Ishikawa (cell line): Measurements from ENCODE around the gene DUXA.

Experiments
- CEBPB ChIP-seq: IDR thresholded peaks from 2 replicates; pipeline ENCODE4 v1.6.1; 2012
- CREB1 ChIP-seq: IDR thresholded peaks from 2 replicates; pipeline ENCODE4 v1.6.1; 2012; ENCODE audit warnings: low read depth
- EGR1 ChIP-seq: IDR thresholded peaks from 2 replicates; pipeline ENCODE4 v1.6.1; 2012
- EP300 ChIP-seq: IDR thresholded peaks from 2 replicates; pipeline ENCODE4 v1.6.1; 2012; ENCODE audit warnings: borderline replicate concordance
- FOXM1 ChIP-seq: IDR thresholded peaks from 2 replicates; pipeline ENCODE4 v1.6.1; 2012; ENCODE audit warnings: low read depth, borderline replicate concordance
- MAX ChIP-seq: IDR thresholded peaks from 2 replicates; pipeline ENCODE4 v1.6.1; 2012
- NFIC ChIP-seq: IDR thresholded peaks from 2 replicates; pipeline ENCODE4 v1.6.1; 2012
- RAD21 ChIP-seq: IDR thresholded peaks from 2 replicates; pipeline ENCODE4 v1.6.1; 2012; ENCODE audit warnings: low read depth
- REST ChIP-seq: IDR thresholded peaks from 2 replicates; pipeline ENCODE4 v1.6.1; 2012; ENCODE audit warnings: low read depth, mild to moderate bottlenecking
- TAF1 ChIP-seq: IDR thresholded peaks from 2 replicates; pipeline ENCODE4 v1.6.1; 2012; ENCODE audit warnings: low read depth, mild to moderate bottlenecking
- TCF12 ChIP-seq: IDR thresholded peaks from 2 replicates; pipeline ENCODE4 v1.6.1; 2012; ENCODE audit warnings: low read depth
- TEAD4 ChIP-seq: IDR thresholded peaks from 2 replicates; pipeline ENCODE4 v1.6.1; 2012
- USF1 ChIP-seq: IDR thresholded peaks from 2 replicates; pipeline ENCODE4 v1.6.1; 2012
- YY1 ChIP-seq: IDR thresholded peaks from 2 replicates; pipeline ENCODE4 v1.6.1; 2012; ENCODE audit warnings: low read depth
- ZBTB7A ChIP-seq: IDR thresholded peaks from 2 replicates; pipeline ENCODE4 v1.6.1; 2012; ENCODE audit warnings: low read depth

Gene DUXA

DNA sequence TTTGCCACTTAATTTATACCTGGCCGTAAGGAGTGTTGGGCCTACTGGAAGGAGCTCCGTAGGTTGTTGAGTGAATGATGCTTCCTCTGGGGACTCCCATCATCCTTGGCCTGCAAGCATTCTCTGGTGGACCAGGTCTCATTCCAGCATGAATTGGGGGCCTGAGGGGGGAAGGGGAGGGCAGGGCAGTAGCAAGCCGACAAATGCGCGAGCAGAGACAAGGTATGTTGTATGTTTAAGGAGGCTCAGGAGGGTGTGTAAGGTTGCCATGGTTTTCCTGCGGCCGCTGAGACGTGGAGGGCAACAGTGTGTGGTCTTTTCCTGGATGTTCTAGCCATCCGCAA, 24.8 kb upstream of the DUXA start:
- TF ChIP-seq TCF12: no peak
- no peak for TF ChIP-seq EP300
- no peak for TF ChIP-seq CREB1
- no peak for TF ChIP-seq NFIC
- TF ChIP-seq MAX: no peak
- TF ChIP-seq ZBTB7A: no peak
- TF ChIP-seq EGR1: no peak
- TF ChIP-seq FOXM1: no peak
- no peak for TF ChIP-seq YY1
- TF ChIP-seq USF1: no peak
- no peak for TF ChIP-seq TAF1
- TF ChIP-seq RAD21: no peak
- no peak for TF ChIP-seq CEBPB
- no peak for TF ChIP-seq TEAD4

- TF ChIP-seq YY1 (peak; percentile 92), NFIC (peak; percentile 64; the same call in 1 of the 2 replicates), EP300 (no peak), TAF1 (peak; percentile 74), CEBPB (no peak), RAD21 (no peak), ZBTB7A (0 out of 2 replicates have a peak, but pooled peaks have one; percentile 54), TEAD4 (no peak), CREB1 (no peak), USF1 (no peak), MAX (peak; percentile 71), EGR1 (peak; percentile 10; the same call in 1 of the 2 replicates), TCF12 (no peak), REST (no peak), FOXM1 (no peak)
These were observed 24.1 kb upstream of the DUXA start, which contains the start of gene ZNF264 for GRCh38 chr19:57191141-57192076. Gene ZNF264 (plus strand): TSS chr19:57191500. CDS start chr19:57191914, 414 bp downstream.

GRCh38 chr19:57190301-57190700, 23.0 kb upstream of the DUXA start:
- TF ChIP-seq RAD21 (no peak), FOXM1 (no peak), EGR1 (no peak), EP300 (no peak), TCF12 (no peak), REST (no peak), NFIC (no peak), TAF1 (no peak), CEBPB (no peak)

DNA sequence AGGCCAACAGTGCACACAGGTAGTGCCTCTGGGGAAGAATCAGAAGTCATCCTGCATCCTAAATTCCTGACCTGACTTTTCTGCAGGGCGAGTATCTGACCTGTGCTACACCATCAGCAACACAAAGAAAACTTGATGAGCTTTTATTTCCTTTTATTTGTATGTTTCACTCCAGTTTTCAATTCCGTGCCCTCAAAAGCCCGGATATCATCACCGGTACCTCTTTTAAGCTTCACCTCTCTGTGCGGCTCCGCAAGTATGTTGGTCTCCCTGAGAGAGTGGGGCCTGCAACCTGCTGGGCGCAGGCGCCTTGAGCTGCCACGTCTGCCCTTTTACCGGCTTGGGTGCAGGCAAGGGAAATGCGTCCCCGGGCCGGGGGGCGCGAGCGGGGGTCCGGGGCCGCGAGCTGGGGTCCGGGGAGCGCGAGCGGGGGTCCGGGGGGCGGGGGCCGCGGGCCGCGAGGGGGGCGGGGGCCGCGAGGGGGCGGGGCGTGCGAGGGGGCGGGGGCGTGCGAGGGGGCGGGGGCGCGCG, 4.3 kb upstream of the DUXA start:
- peak; percentile 39; the same call in 1 of the 2 replicates for TF ChIP-seq ZBTB7A
- TF ChIP-seq YY1: no peak

DNA sequence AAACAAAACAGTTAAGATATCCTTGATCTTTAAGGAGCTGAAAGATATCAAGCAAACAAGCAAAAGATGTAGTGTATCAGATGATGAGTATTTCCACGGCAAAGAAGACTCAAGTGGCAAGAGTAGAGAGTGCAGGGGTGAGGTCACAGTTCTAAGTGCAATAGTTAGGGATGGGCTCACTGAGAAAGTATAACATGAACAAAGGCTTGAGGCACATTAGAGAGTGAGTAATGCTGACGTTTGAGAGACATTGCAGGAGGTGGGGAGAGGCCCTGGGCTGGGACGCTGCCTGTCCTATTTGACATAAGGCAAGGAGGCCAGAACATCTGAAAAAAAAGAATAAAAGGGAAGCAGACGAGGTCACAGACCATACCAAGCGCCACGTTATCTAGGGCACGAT, 1.4 kb downstream of the DUXA start:
- no peak for TF ChIP-seq REST
- TF ChIP-seq ZBTB7A: no peak
- TF ChIP-seq TAF1: no peak
- TF ChIP-seq NFIC: no peak
- TF ChIP-seq FOXM1: no peak
- no peak for TF ChIP-seq YY1
- no peak for TF ChIP-seq EP300
- no peak for TF ChIP-seq CEBPB
- no peak for TF ChIP-seq TEAD4
- no peak for TF ChIP-seq EGR1
- TF ChIP-seq USF1: no peak
- TF ChIP-seq TCF12: no peak
- no peak for TF ChIP-seq CREB1
